Caco-2 (cell line): ENCODE measurements around the gene RAB1B. TPM values are rescaled to one million over a fixed set of nuclear protein-coding genes. Genes with fewer than 3 reads are reported as not detected.
"Not testable (repeated sequence)": the region's sequence is repeated elsewhere in the genome, so short reads cannot be mapped to it uniquely, and the experiment has no call there.

Experiments
- BruUV-seq: library from RNA; stranded (reverse); fragments of 400-500 nt; replicated peaks from 2 replicates; lab custom pipeline; 2021; lab: Mats Ljungman, UMichigan
- CTCF ChIA-PET: fragments of 300-600 bp; sonication (Branson Sonifier 250); formaldehyde crosslinking; loops from one replicate; lab custom pipeline; 2022; ENCODE audit warnings: antibody characterized with exemption; lab: Charles Lee
- POLR2A ChIA-PET: fragments of 300-600 bp; sonication (Branson Sonifier 250); formaldehyde crosslinking; loops from one replicate; lab custom pipeline; 2022; ENCODE audit warnings: antibody characterized with exemption; lab: Charles Lee
- DNase-seq, 2 experiments: peaks; one replicate each; pipeline versions ENCODE4 v3.0.0 to v3.0.0-alpha.2; 2020 to 2022
- H3K27me3 ChIP-seq: replicated peaks from 2 replicates; pipeline ENCODE4 v1.6.0; 2011; ENCODE audit warnings: low read length; ENCODE audit not compliant: control insufficient read depth, insufficient read depth
- H3K36me3 ChIP-seq: 2 replicates; pipeline ENCODE4 v1.5.1; 2011; ENCODE audit warnings: low read length; ENCODE audit not compliant: control insufficient read depth, insufficient read depth
- H3K4me1 ChIP-seq: fragments of 250-450 bp; sonication (Bioruptor Pico); 2 replicates; pipeline ENCODE4 v1.5.1; 2020; ENCODE audit warnings: mild to moderate bottlenecking
- H3K4me3 ChIP-seq: 2 replicates; pipeline ENCODE4 v1.5.1; 2011; ENCODE audit warnings: low read depth, mild to moderate bottlenecking, control low read depth, low read length
- H3K9me3 ChIP-seq: fragments of 250-450 bp; sonication (Bioruptor Pico); 2 replicates; pipeline ENCODE4 v1.5.1; 2020; ENCODE audit warnings: mild to moderate bottlenecking, moderate library complexity
- H3K27ac Mint-ChIP-seq: one replicate; pipeline ENCODE4 v1.8.0; 2022; ENCODE audit warnings: mixed read lengths; ENCODE audit not compliant: unreplicated experiment
- H3K27me3 Mint-ChIP-seq: one replicate; pipeline ENCODE4 v1.8.0; 2022; ENCODE audit warnings: mixed read lengths; ENCODE audit not compliant: insufficient read depth, unreplicated experiment
- H3K36me3 Mint-ChIP-seq: one replicate; pipeline ENCODE4 v1.8.0; 2022; ENCODE audit warnings: mild to moderate bottlenecking, mixed read lengths; ENCODE audit not compliant: insufficient read depth, unreplicated experiment
- H3K4me1 Mint-ChIP-seq: one replicate; pipeline ENCODE4 v1.8.0; 2022; ENCODE audit warnings: low read depth, mixed read lengths; ENCODE audit not compliant: unreplicated experiment
- H3K4me3 Mint-ChIP-seq: one replicate; pipeline ENCODE4 v1.8.0; 2022; ENCODE audit warnings: mild to moderate bottlenecking, moderate library complexity, mixed read lengths; ENCODE audit not compliant: unreplicated experiment
- H3K9me3 Mint-ChIP-seq: one replicate; pipeline ENCODE4 v1.8.0; 2022; ENCODE audit warnings: mixed read lengths; ENCODE audit not compliant: unreplicated experiment
- CTCF ChIP-seq, 2 experiments: fragments of 200-600 bp in 1 of 2; IDR thresholded peaks; 1 replicate in 1 of 2; 2 replicates in 1 of 2; pipeline versions ENCODE4 v1.5.1 to v1.8.0; 2011 to 2022; ENCODE audit warnings: antibody characterized with exemption in 1 of 2, control low read depth in 1 of 2, inconsistent platforms in 1 of 2, low read depth in 1 of 2, low read length in 1 of 2, mild to moderate bottlenecking in 1 of 2, moderate library complexity in 1 of 2; ENCODE audit not compliant: insufficient read depth in 1 of 2, severe bottlenecking in 1 of 2, unreplicated experiment in 1 of 2
- intact Hi-C: fragments of 100-400 bp; cut with micrococcal nuclease; formaldehyde crosslinking; loops from one replicate; pipeline ENCODE4 v1.10.0; 2022; ENCODE audit not compliant: unreplicated experiment
- total RNA-seq: library from RNA; stranded (reverse); gene quantifications from 2 replicates; pipeline ENCODE4 v1.2.3, GENCODE V29; 2022

Gene RAB1B
- total RNA-seq, 1 experiment from 2014 or later = 132 TPM

- H3K9me3 ChIP-seq = no peaks in the 10 kb centered on the region
- ChIA-PET CTCF (no interaction called here), POLR2A (interaction anchor here (0.7 kb wide), 1 partner anchor 25 kb away, joined by 3 read pairs; no protein-coding TSS in a partner anchor)
- Mint-ChIP-seq H3K4me3 (no peak overlapping the region), H3K27ac (no peak overlapping the region), H3K9me3 (no peaks in the 10 kb centered on the region), H3K4me1 (peaks cover 7% of the 10 kb centered on the region), H3K36me3 (peaks cover 59% of the 10 kb centered on the region), H3K27me3 (no peaks in the 10 kb centered on the region)
- BruUV-seq = no TSS peak
- no peak for TF ChIP-seq CTCF (IDR thresholded peaks at IDR 0.05; ENCODE audit: insufficient read depth in 1 of 2, low read depth in 1 of 2, low read length in 1 of 2, severe bottlenecking in 1 of 2, unreplicated experiment in 1 of 2)
- H3K27me3 ChIP-seq = no peaks in the 10 kb centered on the region
- no peak overlapping the region for H3K4me3 ChIP-seq
- no peak for DNase-seq
- intact Hi-C loops = no loop called here
- H3K36me3 ChIP-seq = no peaks in the 10 kb centered on the region
- no peaks in the 10 kb centered on the region for H3K4me1 ChIP-seq
Observed at GRCh38 chr11:66247801-66248200, 20.6 kb upstream of the RAB1B start.

- H3K36me3 ChIP-seq = no peaks in the 10 kb centered on the region
- H3K9me3 ChIP-seq = no peaks in the 10 kb centered on the region
- Mint-ChIP-seq H3K27me3 (no peaks in the 10 kb centered on the region), H3K4me3 (no peak overlapping the region), H3K36me3 (peaks cover 59% of the 10 kb centered on the region), H3K9me3 (no peaks in the 10 kb centered on the region), H3K4me1 (peaks cover 7% of the 10 kb centered on the region), H3K27ac (no peak overlapping the region)
- intact Hi-C loops = no loop called here
- no peaks in the 10 kb centered on the region for H3K27me3 ChIP-seq
- H3K4me3 ChIP-seq = no peak overlapping the region
- ChIA-PET CTCF (no interaction called here), POLR2A (no interaction called here)
- no peak for TF ChIP-seq CTCF (IDR thresholded peaks at IDR 0.05; ENCODE audit: insufficient read depth in 1 of 2, low read depth in 1 of 2, low read length in 1 of 2, severe bottlenecking in 1 of 2, unreplicated experiment in 1 of 2)
- DNase-seq = no peak
- H3K4me1 ChIP-seq = no peaks in the 10 kb centered on the region
- no TSS peak for BruUV-seq
Observed at GRCh38 chr11:66248903-66249302, 19.5 kb upstream of the RAB1B start.

- no peaks in the 10 kb centered on the region for H3K27me3 ChIP-seq
- CTCF ChIA-PET = no interaction called here
- Mint-ChIP-seq H3K27me3 (no peaks in the 10 kb centered on the region), H3K4me3 (no peak overlapping the region), H3K27ac (no peak overlapping the region), H3K4me1 (peaks cover 13% of the 10 kb centered on the region), H3K9me3 (no peaks in the 10 kb centered on the region), H3K36me3 (peaks cover 58% of the 10 kb centered on the region)
- intact Hi-C loops = no loop called here
- DNase-seq = no peak
- no peaks in the 10 kb centered on the region for H3K36me3 ChIP-seq
- BruUV-seq = no TSS peak
- no peaks in the 10 kb centered on the region for H3K4me1 ChIP-seq
- H3K9me3 ChIP-seq = no peaks in the 10 kb centered on the region
- POLR2A ChIA-PET = no interaction called here
- TF ChIP-seq CTCF (IDR thresholded peaks at IDR 0.05; ENCODE audit: insufficient read depth in 1 of 2, low read depth in 1 of 2, low read length in 1 of 2, severe bottlenecking in 1 of 2, unreplicated experiment in 1 of 2) = no peak
- no peak overlapping the region for H3K4me3 ChIP-seq
Observed at GRCh38 chr11:66251809-66252208, 16.6 kb upstream of the RAB1B start.

- H3K4me1 ChIP-seq, DNase-seq, H3K4me3 ChIP-seq, BruUV-seq, H3K36me3 ChIP-seq, H3K9me3 Mint-ChIP-seq, POLR2A ChIA-PET, intact Hi-C loops, H3K9me3 ChIP-seq, H3K27me3 ChIP-seq, H3K4me3 Mint-ChIP-seq, H3K27me3 Mint-ChIP-seq, H3K27ac Mint-ChIP-seq: not testable (repeated sequence)
- H3K4me1 Mint-ChIP-seq = peaks cover 15% of the 10 kb centered on the region
- peaks cover 64% of the 10 kb centered on the region for H3K36me3 Mint-ChIP-seq
- CTCF ChIA-PET = interaction anchor here (0.6 kb wide), 1 partner anchor 16 kb away, joined by 4 read pairs; no protein-coding TSS in a partner anchor
Observed at GRCh38 chr11:66253081-66253480, 15.4 kb upstream of the RAB1B start.
